Mucosa of gallbladder (tissue), 1 donor: ENCODE data around the gene HINT1. TPM values are rescaled to one million over a fixed set of nuclear protein-coding genes. Genes with fewer than 3 reads are reported as not detected.
A peak's percentile ranks its signal among the peaks of the same experiment; 100 is the strongest.
"Not testable (repeated sequence)": the region's sequence is repeated elsewhere in the genome, so short reads cannot be mapped to it uniquely, and the experiment has no call there.

ENCODE experiments used
- DNase-seq: peaks from one replicate; pipeline ENCODE4 v3.0.0-alpha.2; 2020; ENCODE audit warnings: low spot score
- total RNA-seq: library from RNA; stranded (reverse); gene quantifications from one replicate; pipeline ENCODE4 v1.2.1, GENCODE V29; 2021
- donor health status: DM: no; HTN: no; CAD: no.

HINT1 gene
- total RNA-seq = 152 TPM

DNA sequence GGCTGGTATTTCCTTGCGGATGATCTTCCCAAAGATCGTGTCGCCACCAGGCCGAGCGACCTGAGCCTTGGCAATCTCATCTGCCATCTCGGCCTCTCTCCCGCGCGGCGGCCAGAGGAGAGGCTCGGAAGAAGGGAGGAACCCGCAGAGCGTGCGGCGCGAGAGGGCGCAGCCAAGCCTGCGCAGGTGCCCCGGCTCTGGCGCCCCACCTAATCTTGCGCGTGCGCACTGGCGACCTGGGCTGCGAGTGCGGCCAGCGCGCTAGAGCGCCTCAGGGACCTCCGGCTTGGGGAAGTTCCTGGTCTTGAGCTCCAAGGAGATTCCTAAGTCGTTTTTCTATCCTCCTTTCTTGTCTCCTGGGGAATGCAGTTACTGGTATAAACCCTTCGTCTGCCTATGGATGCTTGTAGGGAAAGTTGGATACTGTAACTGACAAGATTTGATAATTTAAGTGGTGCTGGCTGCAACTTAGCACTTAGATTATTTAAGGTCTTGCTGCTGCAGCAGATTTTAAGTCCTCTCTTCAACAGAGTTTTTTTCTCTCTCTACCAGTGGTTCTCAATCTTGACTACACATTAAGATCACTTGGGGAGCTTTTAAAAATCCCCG is at the start of gene HINT1:
HINT1 (minus strand) TSS at position 138 of the 609 bp plus-strand sequence; CDS start at position 87, 51 bp downstream.
- DNase-seq = peak; percentile 92

DNA sequence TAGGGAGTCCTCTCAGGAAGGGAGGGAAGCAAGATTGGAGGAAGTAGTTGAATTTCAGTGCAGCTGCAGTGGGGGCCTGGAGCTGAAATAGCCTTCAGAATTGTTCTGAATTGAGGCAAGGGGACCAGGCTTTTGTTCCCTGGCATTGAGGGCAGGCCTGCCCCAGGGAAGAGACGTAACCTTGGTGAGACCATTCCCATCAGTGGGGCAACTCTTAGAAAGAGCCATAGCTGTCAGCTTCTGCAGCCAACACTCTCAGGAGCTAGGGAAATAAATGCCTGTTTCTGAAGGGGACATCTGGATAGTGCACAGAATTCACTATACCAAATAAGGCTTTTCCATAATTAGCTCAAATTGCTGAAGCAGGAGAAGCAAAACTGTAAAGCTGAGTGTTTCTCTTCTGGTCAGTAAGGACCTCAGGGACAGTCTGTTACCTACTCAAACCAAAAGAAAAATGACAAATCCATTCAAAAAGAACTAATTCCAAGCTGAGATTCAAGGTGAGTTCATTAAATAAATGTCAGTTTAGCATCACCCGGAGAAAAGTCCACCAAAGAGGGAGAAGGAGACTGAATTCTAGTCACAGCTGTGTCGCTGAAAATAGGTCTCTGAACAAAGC is 49.7 kb upstream of the HINT1 start:
- no peak for DNase-seq

DNA sequence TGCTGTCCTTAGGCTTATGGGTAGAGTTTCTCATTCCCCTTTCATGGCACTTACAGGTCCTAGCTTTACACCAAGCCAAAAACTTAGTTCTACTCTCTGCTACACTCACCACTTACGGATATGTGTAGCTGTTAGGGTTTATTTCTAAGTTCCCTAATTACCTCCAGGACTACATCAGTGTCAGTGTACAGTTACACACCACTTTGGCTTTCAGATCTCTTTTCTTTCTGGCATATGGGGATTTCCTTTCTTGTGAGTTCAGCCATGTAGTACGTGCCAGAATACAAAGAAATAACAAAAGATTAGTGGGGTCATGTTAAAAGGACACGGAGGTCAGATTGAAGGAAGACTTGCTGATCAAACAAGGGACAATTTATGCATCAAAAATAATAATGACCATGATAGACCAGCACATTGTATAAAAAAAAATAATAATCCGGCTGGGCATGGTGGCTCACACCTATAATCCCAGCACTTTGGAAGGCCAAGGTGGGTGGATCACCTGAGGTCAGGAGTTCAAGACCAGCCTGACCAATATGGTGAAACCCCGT is 47.5 kb upstream of the HINT1 start:
- no peak for DNase-seq

DNA sequence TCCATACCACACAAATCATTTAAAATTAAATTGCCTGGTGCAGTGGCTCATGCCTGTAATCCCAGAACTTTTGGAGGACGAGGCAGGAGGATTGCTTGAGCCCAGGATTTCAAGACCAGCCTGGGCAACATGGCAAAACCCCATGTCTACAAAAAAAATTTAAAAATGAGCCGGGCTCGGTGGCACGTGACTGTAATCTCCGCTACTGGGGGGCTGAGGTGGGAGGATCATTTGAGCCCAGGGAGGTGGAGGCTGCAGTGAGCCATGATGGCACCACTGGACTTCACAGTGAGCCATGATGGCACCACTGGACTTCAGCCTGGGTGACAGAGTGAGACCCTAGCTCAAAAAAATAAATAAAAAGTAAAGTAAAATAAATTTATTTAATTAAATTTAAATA is 46.6 kb upstream of the HINT1 start:
- DNase-seq = no peak

DNA sequence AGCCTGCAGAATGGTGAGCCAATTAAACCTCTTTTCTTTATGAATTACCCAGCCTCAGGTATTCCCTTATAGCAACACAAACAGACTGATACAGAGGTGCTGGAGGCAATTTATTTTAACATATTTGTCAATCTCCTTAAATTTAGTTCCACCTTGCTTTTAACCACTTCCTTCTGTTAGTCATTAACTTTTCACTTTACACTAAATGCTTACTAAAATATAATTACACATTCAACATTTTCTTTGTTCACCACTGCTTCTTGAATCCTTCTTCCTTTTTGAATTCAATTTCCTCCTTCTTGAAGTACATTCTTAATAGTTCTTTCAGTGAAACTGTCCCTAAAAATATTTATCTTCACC is 45.1 kb upstream of the HINT1 start:
- DNase-seq = no peak

DNA sequence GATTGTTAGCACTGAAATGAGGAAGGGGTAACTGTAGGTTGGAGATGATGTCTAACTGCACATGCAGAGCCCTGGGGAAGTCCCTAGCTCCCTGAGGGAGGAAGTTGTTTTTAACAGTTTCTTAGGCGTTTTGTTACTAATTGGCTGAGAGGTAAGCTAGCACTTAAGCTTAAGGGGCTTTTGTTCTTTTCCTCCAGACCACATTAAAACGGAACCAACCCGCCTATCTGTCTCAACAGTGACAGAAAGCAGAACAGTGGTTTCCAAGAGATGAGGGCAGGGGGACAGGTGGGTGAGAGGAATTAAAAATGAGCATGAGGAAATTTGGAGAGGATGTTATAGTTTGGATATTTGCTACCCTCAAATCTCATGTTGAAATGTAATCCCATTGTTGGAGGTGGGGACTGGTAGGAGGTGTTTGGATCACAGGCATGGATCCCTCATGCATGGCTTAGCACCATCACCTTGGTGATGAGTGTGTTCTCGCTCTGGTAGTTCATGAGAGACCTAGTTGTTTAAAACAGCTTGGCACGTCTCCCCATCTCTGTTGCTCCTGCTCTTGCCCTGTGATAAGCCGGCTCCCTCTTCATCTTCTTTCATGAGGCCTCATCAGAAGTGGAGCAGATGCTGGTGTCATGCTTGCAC is 44.6 kb upstream of the HINT1 start:
- DNase-seq = no peak

DNA sequence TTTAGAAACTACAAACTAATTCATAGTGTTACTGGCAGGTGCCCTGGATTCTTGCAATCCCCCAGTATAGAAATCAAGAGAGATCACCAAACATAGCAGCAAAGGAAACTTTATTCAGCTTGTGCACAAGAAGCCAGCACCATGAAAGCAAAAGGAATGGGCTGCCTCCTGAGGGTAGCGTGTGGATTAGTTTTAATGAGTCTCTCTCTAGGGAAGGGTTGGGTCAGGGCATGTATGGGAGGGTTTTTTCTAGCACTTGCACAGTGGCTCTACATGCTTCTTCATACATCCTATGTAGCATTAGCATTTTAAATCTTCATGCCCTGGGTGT is 44.1 kb upstream of the HINT1 start:
- no peak for DNase-seq

DNA sequence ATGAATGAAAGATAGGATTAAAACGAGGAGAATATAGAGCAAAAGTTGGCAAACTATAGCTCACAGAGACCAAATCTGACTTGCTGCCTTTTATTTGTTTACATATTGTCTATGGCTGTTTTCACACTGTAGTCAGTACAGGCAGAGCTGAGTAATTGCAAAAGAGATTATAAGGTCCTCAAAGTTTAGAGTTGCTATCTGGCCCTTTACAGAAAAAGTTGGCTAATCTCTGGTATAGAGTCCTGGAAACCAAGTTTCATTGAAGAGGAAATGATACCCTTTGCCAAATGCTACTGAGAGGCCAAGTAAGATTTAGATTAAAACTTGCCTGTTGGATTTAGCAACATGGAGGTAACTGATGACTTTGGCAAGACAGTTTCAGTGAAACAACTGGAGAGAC is 41.7 kb upstream of the HINT1 start:
- no peak for DNase-seq

DNA sequence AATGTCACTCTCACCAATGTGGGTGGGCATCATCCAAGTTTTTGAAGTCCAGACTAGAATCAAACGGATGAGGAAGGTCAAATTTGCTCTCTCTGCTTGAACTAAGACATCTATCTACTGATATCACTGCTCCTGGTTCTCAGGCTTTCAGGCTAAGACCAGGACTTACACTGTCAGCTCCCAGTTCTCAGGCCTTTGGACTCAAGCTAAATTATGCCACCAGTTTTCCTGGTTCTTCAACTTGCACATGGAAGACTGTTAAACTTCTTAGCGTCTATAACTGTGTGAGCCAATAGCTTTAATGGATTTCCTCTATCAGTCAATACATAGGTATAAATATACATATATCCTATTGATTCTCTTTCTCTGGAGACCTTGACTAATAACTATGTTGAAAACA is 41.0 kb upstream of the HINT1 start:
- no peak for DNase-seq

DNA sequence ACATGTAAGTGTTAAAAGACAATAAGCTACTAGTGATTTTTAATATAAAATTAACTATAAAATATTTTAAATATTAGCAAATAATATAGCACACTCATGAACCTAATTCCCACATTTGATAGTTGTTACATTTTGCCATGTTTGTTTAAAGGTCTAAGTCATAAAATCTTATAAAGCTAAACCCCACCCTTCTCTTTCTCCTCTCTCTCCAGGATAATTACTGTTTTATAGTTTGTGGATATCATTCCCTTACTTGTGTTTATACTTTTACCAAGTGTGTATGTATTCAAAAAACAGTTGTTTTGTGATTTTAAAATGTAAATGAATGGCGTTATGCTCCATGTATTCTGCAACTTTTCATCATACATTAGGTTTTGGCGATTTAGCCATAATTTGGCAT is 39.9 kb upstream of the HINT1 start:
- no peak for DNase-seq

DNA sequence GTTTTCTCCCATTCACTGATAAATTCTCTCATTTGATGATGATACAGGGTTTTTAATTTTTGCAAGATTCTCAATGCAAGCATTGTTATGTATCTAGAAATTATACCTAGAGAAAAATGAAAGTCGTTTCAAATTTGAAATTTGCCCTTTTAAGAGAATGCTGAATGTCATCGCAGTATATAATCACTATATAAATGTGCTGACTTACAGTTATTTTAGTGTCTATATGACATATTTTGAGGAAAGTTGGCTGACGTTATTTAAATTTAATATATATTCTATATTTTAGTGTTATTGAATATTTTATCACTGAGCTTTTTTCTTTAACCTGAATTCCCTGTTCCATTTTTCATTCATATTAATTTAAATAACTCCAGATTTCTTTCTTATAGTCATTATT is 35.5 kb upstream of the HINT1 start:
- DNase-seq = no peak

DNA sequence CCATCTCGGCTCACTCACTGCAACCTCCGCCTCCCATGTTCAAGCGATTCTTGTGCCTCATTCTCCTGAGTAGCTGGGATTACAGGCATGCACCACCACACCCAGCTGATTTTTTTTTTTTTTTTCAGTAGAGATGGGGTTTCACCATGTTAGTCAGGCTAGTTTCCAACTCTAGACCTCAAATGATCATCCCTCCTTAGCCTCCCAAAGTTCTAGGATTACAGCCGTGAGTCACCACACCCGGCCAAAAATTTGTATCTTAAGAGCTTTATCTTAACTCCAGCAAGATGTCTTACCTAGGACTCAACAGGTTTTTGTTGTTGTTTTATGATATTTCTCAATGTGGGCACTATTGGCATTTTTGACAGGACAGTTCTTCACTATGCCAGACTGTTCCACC is 33.6 kb upstream of the HINT1 start:
- DNase-seq = no peak

DNA sequence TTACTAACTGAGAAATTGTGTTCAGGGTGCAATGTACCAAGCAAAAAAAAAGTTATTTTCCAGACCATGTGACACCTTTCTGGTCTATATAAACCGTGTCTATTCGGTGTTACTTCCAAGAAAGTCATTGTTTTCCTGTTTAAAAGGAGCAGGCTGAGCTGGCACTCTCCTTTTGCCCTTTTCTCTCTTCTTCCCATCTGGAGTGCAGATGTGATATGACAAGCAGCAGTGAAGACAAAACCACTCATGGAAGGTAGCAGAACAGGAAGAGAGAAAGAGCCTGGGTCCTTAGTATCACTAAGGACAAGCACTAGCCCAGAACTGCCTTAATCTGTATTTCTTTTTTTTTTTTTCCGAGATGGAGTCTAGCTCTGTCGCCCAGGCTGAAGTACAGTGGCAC is 31.3 kb upstream of the HINT1 start:
- DNase-seq = no peak

DNA sequence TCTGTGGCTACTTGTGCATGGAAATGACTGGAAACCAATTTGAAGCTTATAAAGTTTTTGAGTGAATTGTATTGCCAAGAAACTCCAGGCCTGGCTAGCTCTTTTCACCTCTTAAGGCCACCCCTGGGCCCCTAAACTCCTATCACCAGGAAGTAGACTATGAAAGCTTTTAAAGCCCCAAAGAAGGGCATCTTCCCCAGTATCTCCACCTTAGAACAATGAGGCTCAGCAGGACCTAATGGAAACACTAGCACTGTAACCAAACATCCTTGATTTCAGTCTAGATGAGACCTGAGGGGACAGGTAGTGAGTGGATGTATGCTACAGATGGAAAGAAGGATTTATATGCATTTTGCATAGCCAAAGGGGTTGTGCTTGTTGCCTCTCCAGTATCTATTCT is 30.6 kb upstream of the HINT1 start:
- DNase-seq = no peak

DNA sequence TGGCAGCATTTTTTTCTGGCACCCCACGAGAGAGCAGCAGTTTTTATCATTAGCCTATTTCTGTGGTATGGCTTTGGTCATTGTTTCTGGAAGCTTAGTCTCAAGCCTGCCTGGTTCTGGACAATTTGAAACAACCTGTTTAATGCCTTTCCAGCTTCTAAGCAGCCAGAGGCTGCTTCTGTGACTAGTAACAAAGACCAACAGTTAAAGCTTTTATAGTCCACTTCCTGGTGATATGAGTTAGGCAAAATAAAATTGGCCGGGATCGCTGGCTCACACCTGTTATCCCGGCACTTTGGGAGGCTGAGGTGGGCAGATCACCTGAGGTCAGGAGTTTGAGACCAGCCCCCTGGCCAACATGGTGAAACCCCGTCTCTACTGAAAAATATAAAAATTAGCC is 29.7 kb upstream of the HINT1 start:
- no peak for DNase-seq

DNA sequence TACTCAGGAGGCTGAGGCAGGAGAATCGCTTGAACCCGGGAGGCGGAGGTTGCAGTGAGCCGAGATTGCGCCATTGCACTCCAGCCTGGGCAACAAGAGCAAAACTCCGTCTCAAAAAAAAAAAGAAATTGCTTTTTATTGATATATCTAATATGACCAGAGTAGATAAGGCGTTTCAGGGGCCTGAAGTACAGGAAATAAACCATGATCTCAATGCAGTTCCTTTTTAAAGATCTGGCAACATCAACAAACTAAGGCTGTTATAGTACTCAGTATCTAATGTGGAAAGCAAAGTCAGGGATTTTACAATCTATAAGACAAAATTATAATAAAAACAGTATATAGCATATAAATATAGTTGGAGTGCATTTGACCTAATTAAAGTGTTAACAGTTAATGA is 28.8 kb upstream of the HINT1 start:
- DNase-seq = not testable (repeated sequence)

DNA sequence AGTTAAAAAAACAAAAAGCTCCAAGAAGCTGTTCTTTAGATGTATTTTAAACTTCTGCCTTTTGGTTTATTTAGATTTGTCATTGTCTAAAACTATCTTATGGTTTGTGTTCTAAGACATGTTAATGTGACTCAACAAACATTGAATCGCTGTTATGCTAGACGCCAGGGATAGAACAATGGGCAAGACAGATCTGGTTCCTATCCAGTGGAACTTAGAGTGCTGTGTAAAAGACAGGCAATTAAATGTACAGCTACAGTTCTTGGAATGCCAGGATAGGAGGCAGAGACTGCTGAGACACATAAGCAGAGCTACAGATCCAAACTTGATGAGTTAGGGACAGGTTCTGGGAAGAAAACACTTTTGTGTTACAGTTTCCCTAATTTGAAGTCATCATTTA is 28.1 kb upstream of the HINT1 start:
- DNase-seq = no peak

DNA sequence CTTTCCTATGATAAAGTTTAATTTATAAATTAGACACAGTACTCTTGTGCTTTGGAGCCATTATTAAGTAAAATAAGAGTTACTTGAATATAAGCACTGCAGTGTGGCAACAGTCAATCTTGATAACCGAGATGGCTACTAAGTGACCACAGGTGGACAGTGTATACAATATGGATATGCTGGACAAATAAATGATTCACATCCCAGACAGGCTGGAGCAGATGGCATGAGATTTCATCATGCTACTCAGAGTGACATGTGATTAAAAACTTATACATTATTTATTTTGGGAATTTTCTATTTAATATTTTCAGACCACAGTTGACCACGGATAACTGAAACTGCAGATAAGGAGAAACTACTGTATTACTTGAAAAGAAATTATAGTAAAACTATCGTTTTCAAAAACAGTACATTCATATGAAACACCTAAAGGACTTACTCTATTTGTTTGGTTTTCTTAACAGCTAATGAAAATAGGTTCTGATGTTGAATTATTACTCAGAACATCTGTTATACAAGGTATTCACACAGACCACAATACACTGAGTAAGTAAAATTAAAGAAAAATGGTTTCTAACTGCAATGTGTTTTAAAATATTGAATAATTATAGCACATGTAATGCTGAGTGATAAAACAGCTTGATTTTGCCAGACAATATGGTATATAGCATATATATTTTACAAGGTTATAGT is 21.7 kb upstream of the HINT1 start:
- no peak for DNase-seq

DNA sequence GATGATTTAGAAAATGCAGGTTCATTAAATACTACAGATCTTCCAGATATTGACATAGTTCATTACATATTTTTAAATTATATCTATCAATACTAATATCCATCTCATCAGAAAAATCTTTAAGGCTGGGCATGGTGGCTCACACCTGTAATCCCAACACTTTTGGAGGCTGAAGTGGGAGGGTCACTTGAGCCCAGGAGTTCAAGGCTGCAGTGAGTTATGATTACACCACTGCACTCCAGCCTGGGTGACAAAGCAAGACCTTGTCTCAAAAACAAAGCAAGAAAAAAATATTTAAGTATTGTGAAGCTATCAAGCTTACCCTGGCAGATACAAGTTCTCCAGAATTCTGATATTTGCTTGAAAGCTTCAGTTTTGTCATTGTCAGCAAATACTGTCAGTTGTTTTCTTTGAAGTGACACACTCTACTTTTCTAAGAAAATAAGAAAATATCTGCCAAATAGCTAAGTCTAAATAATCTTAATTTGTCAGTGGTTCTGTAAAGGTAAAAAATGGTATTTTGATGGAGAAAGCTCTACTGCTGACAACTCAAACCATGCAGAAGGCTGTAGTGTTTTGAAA is 20.6 kb upstream of the HINT1 start:
- DNase-seq = no peak

DNA sequence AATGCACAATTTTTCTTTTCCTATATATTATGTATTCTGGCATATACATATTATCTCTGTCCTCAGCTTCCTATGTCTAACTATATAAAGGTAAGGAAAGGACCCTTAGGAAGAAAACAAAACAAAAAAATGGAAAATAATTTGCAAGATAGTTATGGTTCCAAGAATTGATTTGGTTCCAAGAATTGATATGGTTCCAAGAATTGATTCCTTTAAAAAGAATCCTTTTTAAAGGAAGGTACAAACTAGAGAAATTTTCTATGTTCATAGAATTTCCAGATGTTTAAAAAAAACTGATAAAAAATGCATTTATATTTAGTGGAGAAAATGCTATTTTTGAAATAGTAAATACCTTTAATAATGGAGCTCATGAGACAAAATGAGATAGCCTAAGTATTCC is 17.8 kb upstream of the HINT1 start:
- DNase-seq = no peak

DNA sequence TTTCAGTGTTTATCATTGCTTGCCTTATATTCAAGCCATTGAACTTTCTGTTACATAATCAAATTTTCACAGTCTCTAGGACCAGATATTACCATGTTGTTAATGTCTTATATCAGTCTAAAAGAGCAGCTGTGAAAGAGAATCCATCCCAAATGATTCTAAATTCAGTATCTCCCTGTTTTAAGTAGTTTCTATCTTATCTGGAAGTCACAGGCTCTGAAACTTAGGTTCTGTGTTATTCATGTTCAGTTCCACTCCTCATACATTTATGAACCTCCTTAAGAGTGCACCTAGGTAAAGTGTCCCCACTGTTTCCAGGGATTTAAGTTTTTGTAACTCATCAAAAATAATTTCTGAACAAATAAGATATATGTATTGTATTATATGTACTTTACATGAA is 15.4 kb upstream of the HINT1 start:
- DNase-seq = no peak

DNA sequence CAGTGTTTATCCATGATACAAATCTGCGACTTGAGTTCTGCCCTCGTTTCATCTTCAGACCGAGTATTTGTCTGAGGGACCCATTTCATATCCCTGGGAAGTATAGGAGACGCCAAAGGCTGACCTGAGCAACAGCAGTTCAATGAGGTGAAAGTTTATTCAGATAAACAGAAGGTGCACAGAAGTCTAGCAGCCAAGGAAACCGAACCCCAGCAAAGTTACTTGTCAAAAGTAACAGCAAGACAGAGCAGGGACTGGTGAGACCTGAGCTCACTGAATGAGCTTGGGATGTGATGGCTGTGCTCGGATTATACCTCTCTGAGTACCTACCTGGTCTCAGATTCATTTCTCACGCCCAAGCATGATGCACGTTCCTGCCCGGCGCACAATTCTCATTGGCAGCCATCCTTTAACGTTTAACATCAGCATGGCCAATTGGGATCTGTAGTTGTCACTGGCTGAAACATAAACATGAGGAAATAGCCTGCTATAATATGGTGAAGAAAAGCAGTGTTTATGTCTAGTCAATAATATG is 6.3 kb upstream of the HINT1 start:
- no peak for DNase-seq
